ENCODE data around the gene DDX20.

DNA sequence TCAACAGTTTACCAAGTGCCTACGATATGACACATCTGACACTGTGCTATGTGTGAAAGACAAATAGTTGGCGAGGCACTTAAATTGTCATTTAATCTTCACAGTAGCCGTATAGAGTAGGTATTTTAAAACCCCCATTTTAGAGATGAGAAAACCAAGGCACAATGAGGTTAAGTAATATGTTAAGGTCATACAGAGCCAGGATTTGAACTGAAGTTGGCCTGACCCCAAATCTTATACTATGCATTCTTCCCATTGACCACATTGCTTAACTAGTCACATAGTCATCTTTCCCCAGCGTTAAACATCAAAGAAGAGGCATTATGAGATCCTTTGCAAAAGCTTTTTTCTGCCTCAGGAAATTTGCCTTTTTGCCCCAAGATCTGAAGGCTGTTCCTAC lies 20.4 kb upstream of the DDX20 start:
- TF ChIP-seq, protein P1, sequence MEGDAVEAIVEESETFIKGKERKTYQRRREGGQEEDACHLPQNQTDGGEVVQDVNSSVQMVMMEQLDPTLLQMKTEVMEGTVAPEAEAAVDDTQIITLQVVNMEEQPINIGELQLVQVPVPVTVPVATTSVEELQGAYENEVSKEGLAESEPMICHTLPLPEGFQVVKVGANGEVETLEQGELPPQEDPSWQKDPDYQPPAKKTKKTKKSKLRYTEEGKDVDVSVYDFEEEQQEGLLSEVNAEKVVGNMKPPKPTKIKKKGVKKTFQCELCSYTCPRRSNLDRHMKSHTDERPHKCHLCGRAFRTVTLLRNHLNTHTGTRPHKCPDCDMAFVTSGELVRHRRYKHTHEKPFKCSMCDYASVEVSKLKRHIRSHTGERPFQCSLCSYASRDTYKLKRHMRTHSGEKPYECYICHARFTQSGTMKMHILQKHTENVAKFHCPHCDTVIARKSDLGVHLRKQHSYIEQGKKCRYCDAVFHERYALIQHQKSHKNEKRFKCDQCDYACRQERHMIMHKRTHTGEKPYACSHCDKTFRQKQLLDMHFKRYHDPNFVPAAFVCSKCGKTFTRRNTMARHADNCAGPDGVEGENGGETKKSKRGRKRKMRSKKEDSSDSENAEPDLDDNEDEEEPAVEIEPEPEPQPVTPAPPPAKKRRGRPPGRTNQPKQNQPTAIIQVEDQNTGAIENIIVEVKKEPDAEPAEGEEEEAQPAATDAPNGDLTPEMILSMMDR (IDR thresholded peaks at IDR 0.05), result no peak
- TF ChIP-seq POLR2A (IDR thresholded peaks at IDR 0.05) (no peak), POLR2AphosphoS5 (IDR thresholded peaks at IDR 0.05) (no peak)
